Heart right ventricle (tissue), 16 donors: ENCODE results near the gene ADAM12. TPM values are rescaled to one million over a fixed set of nuclear protein-coding genes. Genes with fewer than 3 reads are reported as not detected.

Source experiments
- ATAC-seq, 8 donors: fragments of 200-7000 bp; cut with Tn5 transposase; one replicate each; pipeline ENCODE4 v1.9.1; 2020; ENCODE audit warnings: mild to moderate bottlenecking in 8 of 8, moderate library complexity in 8 of 8, moderate number of reproducible peaks in 1 of 8
- DNase-seq, 2 donors: peaks; one replicate each; pipeline ENCODE4 v3.0.0-alpha.2; 2020
- H3K27ac ChIP-seq, 10 donors: fragments of 200-600 bp; sonication (generic) in 2 of 10; one replicate each; pipeline versions ENCODE4 v1.5.0 to v1.8.0; 2020 to 2022; ENCODE audit warnings: mild to moderate bottlenecking in 3 of 10
- H3K27me3 ChIP-seq, 7 donors: fragments of 200-600 bp; one replicate each; pipeline ENCODE4 v1.8.0; 2021 to 2022; ENCODE audit warnings: mild to moderate bottlenecking in 2 of 7
- H3K36me3 ChIP-seq, 9 donors: fragments of 200-600 bp; sonication (generic) in 1 of 9; one replicate each; pipeline versions ENCODE4 v1.5.0 to v1.8.0; 2020 to 2022; ENCODE audit warnings: mild to moderate bottlenecking in 2 of 9
- H3K4me1 ChIP-seq, 9 donors: fragments of 200-600 bp; sonication (generic) in 1 of 9; one replicate each; pipeline versions ENCODE4 v1.5.0 to v1.8.0; 2020 to 2022; ENCODE audit warnings: mild to moderate bottlenecking in 4 of 9
- H3K4me3 ChIP-seq, 10 donors: fragments of 200-600 bp; sonication (generic) in 2 of 10; one replicate each; pipeline versions ENCODE4 v1.5.0 to v1.8.0; 2020 to 2022; ENCODE audit warnings: mild to moderate bottlenecking in 7 of 10, moderate library complexity in 2 of 10
- H3K9me3 ChIP-seq, 11 donors: fragments of 200-600 bp in 10 of 11; sonication (generic) in 2 of 11; one replicate each; pipeline versions ENCODE4 v1.5.0 to v1.8.0; 2013 to 2022; ENCODE audit warnings: mild to moderate bottlenecking in 2 of 11, control low read depth in 1 of 11, moderate library complexity in 1 of 11
- WGBS, 2 donors: extraction: QIAGEN DNeasy Blood & Tissue Kit; methylation state at CpG; one replicate each; pipeline ENCODE4 v1.1.7; 2013; ENCODE audit warnings: inconsistent platforms in 1 of 2; 5-methylcytosine and 5-hydroxymethylcytosine counted together
- intact Hi-C, 10 donors: fragments of 100-400 bp; cut with DNase I; formaldehyde crosslinking; loops; one replicate each; pipeline versions ENCODE4 v1.11.1 to v1.14.2; 2022
- polyA plus RNA-seq, 2 donors: library from polyadenylated mRNA; stranded (reverse); fragments of 200-250 nt; gene quantifications; one replicate each; pipeline ENCODE4 v1.2.3, GENCODE V29; 2013
- total RNA-seq, 10 donors: library from RNA; stranded (reverse); fragmentation: NEBNext Ultra II Directional in 3 of 10; extraction: Animal tissue kit (Norgen Biotek cat#: 25700) in 3 of 10; gene quantifications; one replicate each; pipeline versions ENCODE4 v1.2.1 to v1.2.4, GENCODE V29; 2021 to 2023
- TF ChIP-seq, protein P1 (sequence below), 9 donors: fragments of 200-600 bp; sonication (generic) in 2 of 9; IDR thresholded peaks; one replicate each; pipeline versions ENCODE4 v1.5.0 to v1.8.0; 2021 to 2022; ENCODE audit warnings: antibody characterized with exemption in 9 of 9, mild to moderate bottlenecking in 5 of 9, moderate library complexity in 1 of 9
- donor health status: Arrhythmogenic right ventricular cardiomyopathy.
- donor health status: ischemic (EF 13 %, LVEDD 7.1; RV severe dilation, severe dysfunction).
- donor health status: healthy with polysubstance abuse.
- donor health status: DM: no; HTN: yes; CAD: no.
- donor health status: DM: no; HTN: no; CAD: no.
- donor health status: ischemic (EF 25% LVEDD 6.9; RV normal size, moderate dysfunction).
- donor health status: ischemic (EF 25% LVEDD 5.7; RV mildly dilated, moderate dysfunction).
- donor health status: healthy.
- donor health status: DM: yes; HTN: yes; CAD: no.
- donor health status: Ischemic cardiomyopathy.
- donor health status: ischemic (EF 35%, LVEDD 5.7; RV mildly dilated, moderate dysfunction).
- donor health status: nonischemic (EF 11% LVEDD 7.7; RV severe dilation, severe dysfunction).
- donor health status: DM: yes; HTN: yes; CAD: no.
- donor health status: PGD.
- donor health status: ischemic (EF 29% LVEDD 5.4; RV normal size, mild dysfunction).
- donor health status: nonischemic (EF 23%, LVEDD 6.1; RV moderate dilation, normal function).

Gene ADAM12
- total and polyA plus RNA-seq, 12 donors = 0.07 to 6.9 (median 0.47) TPM

DNA sequence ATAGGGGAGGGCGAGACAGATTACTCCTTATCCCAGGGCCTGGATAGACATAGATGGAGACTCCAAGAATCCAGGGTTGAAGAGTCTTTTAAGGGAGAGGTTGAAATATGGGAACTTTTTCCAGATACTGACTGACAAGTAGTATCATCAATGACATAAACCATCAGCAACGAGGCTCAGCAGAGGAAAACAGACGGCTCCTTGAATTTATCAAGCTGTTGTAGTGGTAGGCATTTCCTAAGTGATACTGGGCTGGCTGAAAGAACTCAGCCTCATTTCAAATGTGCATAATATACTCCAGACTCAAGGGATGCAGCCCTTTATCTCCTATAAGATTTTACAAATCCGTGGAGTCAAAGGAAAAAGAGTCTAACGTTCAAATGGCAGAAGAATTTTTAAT, 341.4 kb downstream of the ADAM12 start:
- Histone ChIP-seq H3K27me3 (no peaks in the 10 kb centered on the region), H3K27ac (no peak overlapping the region), H3K36me3 (no peaks in the 10 kb centered on the region), H3K4me1 (peaks cover 4 to 50% (median 35%) of the 10 kb centered on the region in 9 donors), H3K9me3 (no peaks in the 10 kb centered on the region), H3K4me3 (no peak overlapping the region)
- DNase-seq = no peak
- 56 to 62% methylated on average over 5 of the region's 5 CpGs for WGBS, 2 donors
- ATAC-seq = no peak
- intact Hi-C loops = no loop called here
- TF ChIP-seq, protein P1, sequence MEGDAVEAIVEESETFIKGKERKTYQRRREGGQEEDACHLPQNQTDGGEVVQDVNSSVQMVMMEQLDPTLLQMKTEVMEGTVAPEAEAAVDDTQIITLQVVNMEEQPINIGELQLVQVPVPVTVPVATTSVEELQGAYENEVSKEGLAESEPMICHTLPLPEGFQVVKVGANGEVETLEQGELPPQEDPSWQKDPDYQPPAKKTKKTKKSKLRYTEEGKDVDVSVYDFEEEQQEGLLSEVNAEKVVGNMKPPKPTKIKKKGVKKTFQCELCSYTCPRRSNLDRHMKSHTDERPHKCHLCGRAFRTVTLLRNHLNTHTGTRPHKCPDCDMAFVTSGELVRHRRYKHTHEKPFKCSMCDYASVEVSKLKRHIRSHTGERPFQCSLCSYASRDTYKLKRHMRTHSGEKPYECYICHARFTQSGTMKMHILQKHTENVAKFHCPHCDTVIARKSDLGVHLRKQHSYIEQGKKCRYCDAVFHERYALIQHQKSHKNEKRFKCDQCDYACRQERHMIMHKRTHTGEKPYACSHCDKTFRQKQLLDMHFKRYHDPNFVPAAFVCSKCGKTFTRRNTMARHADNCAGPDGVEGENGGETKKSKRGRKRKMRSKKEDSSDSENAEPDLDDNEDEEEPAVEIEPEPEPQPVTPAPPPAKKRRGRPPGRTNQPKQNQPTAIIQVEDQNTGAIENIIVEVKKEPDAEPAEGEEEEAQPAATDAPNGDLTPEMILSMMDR (IDR thresholded peaks at IDR 0.05) = no peak

DNA sequence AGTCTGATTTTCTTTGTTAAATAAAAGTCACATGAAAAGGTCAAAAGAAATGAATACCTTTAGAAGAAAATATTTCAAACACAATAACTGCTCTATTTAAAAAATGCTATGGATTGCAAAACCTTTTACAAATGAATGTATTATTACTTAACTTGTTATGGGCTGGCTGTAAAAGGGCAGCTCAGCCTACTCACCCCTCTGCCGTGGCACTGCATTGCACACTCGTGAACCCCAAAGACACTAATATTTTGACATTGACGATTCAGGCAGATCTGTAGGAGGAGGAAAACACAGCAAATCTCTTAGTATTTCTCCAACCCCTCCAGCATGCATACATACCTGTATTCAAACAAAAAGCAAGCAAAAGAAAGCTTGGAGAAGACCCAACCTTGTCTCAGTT, 342.4 kb downstream of the ADAM12 start:
- intact Hi-C loops = no loop called here
- no peak overlapping the region for H3K4me3 ChIP-seq
- H3K36me3 ChIP-seq = no peaks in the 10 kb centered on the region
- no peak overlapping the region for H3K27ac ChIP-seq
- ATAC-seq = no peak
- no peak for DNase-seq
- TF ChIP-seq, protein P1 (IDR thresholded peaks at IDR 0.05) = no peak
- H3K27me3 ChIP-seq = no peaks in the 10 kb centered on the region
- peaks cover 4 to 57% (median 37%) of the 10 kb centered on the region in 9 donors for H3K4me1 ChIP-seq
- no peaks in the 10 kb centered on the region for H3K9me3 ChIP-seq
- WGBS, 2 donors = 94 to 95% methylated on average over 3 of the region's 3 CpGs

DNA sequence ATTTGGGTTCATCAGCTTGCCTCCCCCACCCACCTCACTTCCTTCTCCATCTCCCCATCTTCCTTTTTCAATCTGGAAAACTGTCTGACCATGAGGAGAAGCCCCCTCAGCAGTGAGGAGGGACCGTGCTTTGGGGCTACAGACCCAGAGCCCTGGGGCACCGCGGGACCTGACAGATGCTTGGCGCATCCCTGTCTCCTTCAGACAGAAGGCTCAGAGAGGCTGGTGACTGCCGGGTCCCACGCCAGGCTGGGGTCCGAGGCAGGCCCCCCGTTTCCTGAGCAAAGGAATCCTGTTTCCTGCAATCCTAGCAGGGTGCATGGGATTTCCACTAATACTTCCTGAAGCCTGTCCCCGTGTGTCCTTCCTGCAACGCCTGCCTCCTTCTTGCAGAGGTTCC, 344.9 kb downstream of the ADAM12 start:
- Histone ChIP-seq H3K27ac (no peak overlapping the region), H3K4me3 (no peak overlapping the region), H3K36me3 (no peaks in the 10 kb centered on the region), H3K27me3 (no peaks in the 10 kb centered on the region), H3K9me3 (no peaks in the 10 kb centered on the region), H3K4me1 (peaks cover 4 to 33% (median 22%) of the 10 kb centered on the region in 9 donors)
- no peak for ATAC-seq
- 68 to 76% methylated on average over 10 of the region's 10 CpGs for WGBS, 2 donors
- TF ChIP-seq, protein P1 (IDR thresholded peaks at IDR 0.05) = no peak
- no peak for DNase-seq
- intact Hi-C loops = no loop called here

DNA sequence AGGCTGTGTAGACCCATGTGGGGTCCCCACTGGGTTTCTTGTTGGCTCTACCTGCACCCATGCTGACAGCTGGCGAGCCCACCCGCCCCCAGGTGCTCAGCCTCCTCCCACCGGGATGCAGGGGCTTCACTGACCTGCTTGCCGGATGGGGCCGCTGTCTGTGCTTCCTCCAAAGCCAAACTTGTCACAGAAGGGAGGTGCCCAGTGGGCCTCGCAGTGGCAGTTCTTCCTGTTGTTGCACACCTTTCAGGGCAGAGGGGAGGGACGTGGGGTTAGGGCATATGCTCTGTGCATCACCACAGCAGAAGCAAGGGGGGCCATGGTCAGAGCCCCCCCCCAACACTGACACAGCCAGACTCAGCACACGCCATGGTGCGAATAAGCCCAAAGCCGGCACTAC, 345.4 kb downstream of the ADAM12 start:
- TF ChIP-seq, protein P1 (IDR thresholded peaks at IDR 0.05) = no peak
- ATAC-seq (no peak), DNase-seq (no peak)
- Histone ChIP-seq H3K27me3 (no peaks in the 10 kb centered on the region), H3K27ac (peak overlapping the region in 4 of 10 donors; percentile 24 to 78 (median 56)), H3K9me3 (no peaks in the 10 kb centered on the region), H3K4me1 (peaks cover 4 to 33% (median 22%) of the 10 kb centered on the region in 9 donors), H3K4me3 (no peak overlapping the region), H3K36me3 (no peaks in the 10 kb centered on the region)
- intact Hi-C loops = no loop called here
- 79 to 82% methylated on average over 10 of the region's 10 CpGs for WGBS, 2 donors
